ENCODE data around the gene PYGB.

PYGB gene

GRCh38 chr20:25318471-25319240 is 70.8 kb downstream of the PYGB start:
- in situ Hi-C loops (cut with HindIII; ENCODE audit: low sequenced_read_pairs): no loop called here
- DNase-seq (ENCODE audit: low read depth): no peak
- no peak overlapping the region for H3K4me3 ChIP-seq (ENCODE audit: low read depth, low read length)
- TF ChIP-seq, protein P1, sequence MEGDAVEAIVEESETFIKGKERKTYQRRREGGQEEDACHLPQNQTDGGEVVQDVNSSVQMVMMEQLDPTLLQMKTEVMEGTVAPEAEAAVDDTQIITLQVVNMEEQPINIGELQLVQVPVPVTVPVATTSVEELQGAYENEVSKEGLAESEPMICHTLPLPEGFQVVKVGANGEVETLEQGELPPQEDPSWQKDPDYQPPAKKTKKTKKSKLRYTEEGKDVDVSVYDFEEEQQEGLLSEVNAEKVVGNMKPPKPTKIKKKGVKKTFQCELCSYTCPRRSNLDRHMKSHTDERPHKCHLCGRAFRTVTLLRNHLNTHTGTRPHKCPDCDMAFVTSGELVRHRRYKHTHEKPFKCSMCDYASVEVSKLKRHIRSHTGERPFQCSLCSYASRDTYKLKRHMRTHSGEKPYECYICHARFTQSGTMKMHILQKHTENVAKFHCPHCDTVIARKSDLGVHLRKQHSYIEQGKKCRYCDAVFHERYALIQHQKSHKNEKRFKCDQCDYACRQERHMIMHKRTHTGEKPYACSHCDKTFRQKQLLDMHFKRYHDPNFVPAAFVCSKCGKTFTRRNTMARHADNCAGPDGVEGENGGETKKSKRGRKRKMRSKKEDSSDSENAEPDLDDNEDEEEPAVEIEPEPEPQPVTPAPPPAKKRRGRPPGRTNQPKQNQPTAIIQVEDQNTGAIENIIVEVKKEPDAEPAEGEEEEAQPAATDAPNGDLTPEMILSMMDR (IDR thresholded peaks at IDR 0.05; ENCODE audit: low read depth, low read length, missing control alignments): no peak

- in situ Hi-C loops (cut with HindIII; ENCODE audit: low sequenced_read_pairs): no loop called here
- H3K4me3 ChIP-seq (ENCODE audit: low read depth, low read length): no peak overlapping the region
- no peak for DNase-seq (ENCODE audit: low read depth)
- TF ChIP-seq, protein P1 (IDR thresholded peaks at IDR 0.05; ENCODE audit: low read depth, low read length, missing control alignments): no peak
These were observed 71.6 kb downstream of the PYGB start for GRCh38 chr20:25319241-25320034.

DNA sequence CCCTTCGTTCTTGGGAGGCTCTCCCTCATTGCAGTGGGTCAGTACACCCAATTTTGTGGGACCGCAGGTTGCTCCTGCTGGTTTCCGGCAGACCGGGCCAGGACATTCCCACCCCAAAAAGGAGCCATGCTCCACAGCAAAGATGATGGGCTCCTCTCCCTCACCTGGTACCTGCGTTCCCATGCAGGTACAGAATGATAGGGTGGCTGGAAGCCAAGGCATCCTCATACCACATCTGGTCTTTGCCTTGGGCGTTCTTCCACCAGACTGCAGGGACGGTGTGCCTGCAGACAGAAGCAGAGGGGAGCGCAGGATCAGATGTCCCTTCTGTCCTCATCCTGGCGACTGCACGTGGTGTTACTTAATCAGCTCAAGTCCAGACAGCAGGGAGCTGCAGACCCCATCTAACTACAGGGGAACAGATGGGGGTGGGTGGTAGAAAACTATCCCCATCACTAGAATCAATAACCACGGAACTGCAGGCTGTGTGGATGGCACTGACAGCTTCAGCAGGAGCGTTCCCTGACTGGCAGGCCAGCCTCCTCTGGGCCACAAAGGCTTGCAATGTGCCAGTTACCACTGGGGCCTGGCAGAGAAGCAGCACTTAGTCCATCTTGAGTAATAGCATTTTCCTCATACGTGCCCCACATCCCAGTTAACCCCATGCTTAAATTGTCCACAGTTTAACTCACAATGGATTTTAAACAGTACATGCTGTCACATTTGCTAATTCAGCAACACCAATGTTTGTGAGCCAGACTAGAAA is 72.3 kb downstream of the PYGB start:
- no peak overlapping the region for H3K4me3 ChIP-seq (ENCODE audit: low read depth, low read length)
- TF ChIP-seq, protein P1 (IDR thresholded peaks at IDR 0.05; ENCODE audit: low read depth, low read length, missing control alignments): no peak
- DNase-seq (ENCODE audit: low read depth): no peak
- in situ Hi-C loops (cut with HindIII; ENCODE audit: low sequenced_read_pairs): no loop called here

- TF ChIP-seq, protein P1 (IDR thresholded peaks at IDR 0.05; ENCODE audit: low read depth, low read length, missing control alignments): no peak
- DNase-seq (ENCODE audit: low read depth): no peak
- H3K4me3 ChIP-seq (ENCODE audit: low read depth, low read length): no peak overlapping the region
- in situ Hi-C loops (cut with HindIII; ENCODE audit: low sequenced_read_pairs): no loop called here
These were observed 73.5 kb downstream of the PYGB start for GRCh38 chr20:25321262-25321831.

DNA sequence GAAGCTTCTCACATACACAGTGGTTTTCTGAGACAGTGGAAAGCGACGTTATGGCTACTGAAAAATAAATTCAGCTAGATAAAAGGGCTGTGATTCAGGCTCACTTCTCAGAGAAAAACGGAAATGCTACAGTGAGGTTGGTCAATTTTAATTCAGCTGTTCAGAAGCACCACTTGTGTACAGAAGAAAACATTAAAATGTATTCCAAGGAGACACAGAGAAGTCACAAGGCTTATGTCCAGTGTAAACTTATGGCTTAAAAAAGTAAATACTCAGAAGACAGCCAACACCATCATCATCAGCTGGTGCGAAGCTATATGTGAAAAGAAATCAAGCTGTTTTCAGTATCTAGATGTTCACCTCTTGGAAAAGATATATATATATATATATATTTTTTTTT is 74.1 kb downstream of the PYGB start:
- H3K4me3 ChIP-seq (ENCODE audit: low read depth, low read length): no peak overlapping the region
- no peak for DNase-seq (ENCODE audit: low read depth)
- TF ChIP-seq, protein P1 (IDR thresholded peaks at IDR 0.05; ENCODE audit: low read depth, low read length, missing control alignments): no peak
- in situ Hi-C loops (cut with HindIII; ENCODE audit: low sequenced_read_pairs): no loop called here
